IPS-NIHi7 (cell line): ENCODE results near the gene DZIP1.
"Not testable (repeated sequence)": the region's sequence is repeated elsewhere in the genome, so short reads cannot be mapped to it uniquely, and the experiment has no call there.

Experiments used
- DNase-seq: peaks from one replicate; pipeline ENCODE4 v3.0.0; 2012; ENCODE audit warnings: mixed read lengths; ENCODE audit errors: extremely low spot score

The DZIP1 gene

DNA sequence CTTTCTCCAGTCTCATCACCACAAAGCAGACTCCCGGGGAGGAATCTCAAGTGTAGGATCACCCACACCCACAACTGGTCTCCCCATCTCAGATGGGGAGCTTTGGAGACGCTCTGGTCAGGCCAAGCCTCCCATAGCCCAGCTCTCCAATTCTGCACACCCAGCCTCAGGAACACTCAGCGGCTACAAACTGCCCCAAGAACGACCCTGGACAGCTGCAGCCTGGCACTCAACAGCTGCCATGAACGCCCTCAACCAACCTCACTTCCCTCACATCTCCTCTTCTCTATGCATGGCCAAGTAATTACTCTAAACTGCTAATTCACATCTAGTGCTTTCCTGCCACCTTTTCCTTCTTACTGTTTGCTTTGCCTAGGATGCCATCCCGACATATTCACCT, 42.6 kb downstream of the DZIP1 start:
- no peak for DNase-seq

DNA sequence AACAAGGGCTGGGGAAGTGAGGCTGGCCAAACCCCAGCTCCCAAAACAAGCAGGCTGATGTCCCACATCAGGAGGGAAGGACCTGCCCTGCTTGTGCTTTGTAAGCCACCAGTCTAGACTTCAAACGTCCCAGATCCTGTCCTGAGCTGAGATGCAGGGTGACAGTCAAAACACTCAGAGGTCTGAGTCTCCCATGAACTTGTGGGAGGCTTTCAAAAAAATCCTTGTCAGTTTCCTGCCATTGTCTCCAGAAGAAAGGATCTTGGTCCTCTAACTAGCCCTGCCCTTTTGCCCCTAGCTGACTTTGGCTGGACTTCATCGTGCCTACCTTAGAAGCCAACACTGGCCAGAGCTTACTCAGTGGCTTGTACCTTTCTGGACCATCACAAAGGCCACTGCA, 43.3 kb downstream of the DZIP1 start:
- DNase-seq = no peak

DNA sequence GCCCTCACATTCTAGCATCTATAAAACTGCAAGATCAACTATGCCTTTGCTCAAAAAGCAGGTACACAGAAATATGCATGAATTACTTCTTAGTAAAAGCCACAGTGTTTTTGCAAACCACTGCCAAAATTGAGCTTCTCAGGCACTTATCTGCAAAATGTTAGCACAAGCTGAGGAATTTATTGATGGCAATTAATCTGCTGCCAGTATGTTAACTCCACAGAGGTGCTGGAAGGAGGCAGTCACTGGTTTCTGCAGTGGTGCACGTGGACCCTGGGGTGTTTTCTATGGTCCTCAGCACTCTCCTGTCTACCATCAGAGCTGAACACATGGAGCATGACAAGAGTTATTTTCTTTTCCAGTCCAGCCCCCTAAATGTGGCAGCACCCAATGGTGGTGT, 47.8 kb downstream of the DZIP1 start:
- DNase-seq = no peak

DNA sequence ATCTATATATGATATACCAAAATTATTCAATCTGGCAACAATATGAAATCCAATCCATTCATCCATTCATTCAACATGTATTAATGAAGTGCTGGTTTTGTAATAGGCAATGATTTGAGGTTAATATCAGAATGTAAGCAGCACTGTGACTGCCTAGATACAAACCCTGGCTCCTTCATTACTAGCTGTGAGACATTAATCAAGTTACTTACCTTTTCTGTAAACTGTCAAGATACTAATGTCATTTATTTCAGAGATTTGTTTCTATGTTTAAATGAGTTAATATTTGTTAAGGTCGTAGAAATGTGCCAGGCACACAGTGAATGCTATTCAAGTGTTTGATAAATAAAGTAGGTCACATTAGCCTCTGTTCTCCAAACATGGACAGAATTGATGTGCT, 51.0 kb downstream of the DZIP1 start:
- DNase-seq = no peak

DNA sequence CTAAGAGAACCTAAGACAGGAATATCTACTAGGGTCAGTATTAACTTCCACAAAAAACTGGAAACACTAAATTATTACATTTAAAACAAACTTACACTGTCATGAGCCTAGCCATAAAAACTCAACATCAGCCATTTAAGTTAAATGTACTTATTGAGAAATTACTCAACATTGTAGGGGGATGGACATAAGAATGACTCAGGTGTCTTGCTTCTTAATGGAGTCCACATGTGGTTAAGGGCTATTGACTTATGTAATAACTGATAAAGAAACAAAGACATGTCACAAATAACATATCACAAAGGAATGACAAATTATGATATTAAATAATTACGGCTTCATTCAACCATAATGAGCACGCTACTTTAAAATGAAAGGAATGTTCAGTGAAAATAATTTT, 55.8 kb downstream of the DZIP1 start:
- DNase-seq = no peak

DNA sequence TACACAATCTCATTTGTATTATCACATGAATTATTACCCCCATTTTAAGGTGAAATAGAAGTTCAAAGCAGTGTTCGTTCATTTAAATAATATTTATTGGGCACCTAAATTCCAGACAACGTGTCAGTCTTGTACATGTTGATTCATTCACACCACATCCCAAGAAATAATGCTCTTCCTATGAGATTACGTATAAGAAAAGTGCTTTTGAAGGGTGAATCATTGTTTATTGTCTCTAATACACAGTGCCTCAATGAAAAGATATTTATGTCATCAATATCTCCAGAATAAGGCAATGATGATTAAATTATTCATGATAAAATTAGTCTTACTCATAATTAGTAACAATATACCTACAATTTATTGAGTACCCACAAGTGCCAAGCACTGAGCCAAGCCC, 56.4 kb downstream of the DZIP1 start:
- no peak for DNase-seq

DNA sequence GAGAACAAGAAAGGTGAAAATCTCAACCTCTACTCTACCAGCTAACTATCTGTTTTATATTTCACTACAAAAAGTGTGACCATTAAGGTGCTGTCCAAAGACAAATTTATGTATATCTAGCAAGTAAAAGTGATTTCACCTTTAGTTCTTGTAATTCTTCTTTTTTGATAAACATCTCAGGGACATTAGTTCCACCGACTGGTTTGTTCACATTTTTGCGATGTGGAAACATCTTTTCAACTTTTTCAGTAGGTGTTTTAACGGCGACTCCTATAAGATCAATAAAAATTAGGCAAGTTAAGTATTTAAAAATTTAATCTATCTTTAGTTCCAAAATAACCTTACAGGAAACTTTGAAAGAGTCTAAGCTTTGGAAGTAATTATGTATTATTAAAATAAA, 58.6 kb downstream of the DZIP1 start:
- DNase-seq = no peak

DNA sequence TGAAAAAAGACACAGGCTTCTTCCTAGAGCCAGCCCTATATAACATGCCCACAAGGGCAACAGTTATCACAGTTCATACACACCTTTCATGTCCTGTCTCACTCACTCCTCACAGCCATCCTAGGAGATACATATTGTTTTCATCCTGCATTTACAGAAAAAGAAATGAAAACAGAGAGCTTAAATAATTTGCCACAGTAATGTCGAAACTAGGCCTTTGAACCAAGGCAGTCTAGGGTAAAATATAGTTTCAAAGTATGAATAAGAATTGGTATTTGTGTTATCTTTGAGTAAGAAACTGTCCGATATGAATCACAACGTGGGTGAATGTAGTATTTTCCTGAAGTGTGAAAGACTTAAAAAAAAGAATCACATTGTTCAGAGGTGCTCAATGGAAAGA, 65.2 kb downstream of the DZIP1 start:
- DNase-seq = no peak

DNA sequence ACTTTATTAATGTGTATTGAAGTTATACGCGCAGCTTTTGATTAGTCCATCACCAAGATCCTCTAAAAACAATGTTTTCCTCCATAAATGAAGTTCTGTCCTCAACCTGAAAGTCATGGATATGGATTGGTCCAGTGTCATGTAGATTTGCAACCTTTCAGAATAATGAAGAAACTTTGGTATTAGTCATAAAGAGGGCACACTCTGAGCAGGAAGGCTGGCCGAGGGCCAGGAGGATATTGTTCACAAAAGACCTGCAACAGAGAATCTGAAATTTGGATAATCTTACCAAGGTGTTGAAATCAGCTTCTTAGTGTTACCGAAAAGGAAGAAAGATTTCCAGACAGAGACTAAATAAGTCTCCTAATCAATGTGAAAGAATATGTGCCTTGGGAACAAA, 71.3 kb downstream of the DZIP1 start:
- no peak for DNase-seq

DNA sequence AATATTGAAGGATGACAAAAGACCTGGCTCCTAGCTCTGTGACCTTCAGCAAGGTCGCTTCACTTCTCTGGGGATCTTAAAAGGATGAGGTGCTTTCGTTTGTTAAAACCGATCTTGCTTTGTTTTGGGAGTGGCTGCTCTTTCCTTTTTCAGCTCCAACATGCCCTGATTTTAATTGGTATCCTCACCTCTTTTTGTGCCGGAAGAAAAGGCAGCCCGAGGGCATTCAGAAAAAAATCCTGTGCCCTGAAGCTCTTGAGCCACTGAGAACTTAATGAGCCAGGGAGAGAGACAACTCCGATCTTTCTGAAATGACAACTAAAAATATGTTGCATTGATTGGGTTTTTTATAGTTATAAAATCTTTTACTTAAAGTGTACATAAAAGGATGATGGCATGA, 72.6 kb downstream of the DZIP1 start:
- DNase-seq = no peak

DNA sequence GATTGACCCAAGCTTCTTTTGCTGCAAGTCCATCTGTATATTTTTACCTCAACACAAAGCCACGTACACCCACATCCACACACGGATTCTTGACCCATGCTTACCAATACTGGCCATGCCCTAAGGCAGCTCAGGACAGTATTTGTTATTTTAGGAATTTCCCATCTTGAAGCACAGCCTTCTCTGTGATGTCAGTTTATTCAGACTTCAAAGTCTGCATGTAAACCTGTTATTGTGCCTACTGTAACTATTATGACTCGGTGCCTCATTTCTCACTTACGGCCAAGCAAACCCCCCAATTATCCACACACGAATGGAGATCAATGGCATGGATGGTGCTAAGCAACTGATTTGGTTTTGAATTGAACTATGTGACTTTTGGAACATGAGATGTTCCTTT, 74.5 kb downstream of the DZIP1 start:
- DNase-seq = no peak

DNA sequence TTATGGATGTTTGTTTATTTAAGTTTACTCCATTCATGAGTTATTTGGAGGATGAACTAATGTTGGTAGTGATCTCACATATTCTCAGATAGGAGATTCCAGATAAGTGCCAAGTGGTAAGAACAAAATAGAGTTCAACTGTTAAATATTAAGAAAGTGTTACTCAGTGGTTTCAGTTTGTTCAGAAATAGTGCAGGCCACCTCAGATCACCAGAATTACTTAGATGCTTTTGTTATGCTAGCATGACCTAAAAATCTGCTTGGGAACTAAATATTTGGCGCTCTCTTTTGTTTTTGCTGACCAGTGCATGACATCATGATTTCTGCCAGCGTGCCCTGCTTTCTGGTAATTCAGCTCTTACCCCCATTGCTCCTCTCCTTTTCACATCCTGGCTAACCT, 76.4 kb downstream of the DZIP1 start:
- DNase-seq = no peak

DNA sequence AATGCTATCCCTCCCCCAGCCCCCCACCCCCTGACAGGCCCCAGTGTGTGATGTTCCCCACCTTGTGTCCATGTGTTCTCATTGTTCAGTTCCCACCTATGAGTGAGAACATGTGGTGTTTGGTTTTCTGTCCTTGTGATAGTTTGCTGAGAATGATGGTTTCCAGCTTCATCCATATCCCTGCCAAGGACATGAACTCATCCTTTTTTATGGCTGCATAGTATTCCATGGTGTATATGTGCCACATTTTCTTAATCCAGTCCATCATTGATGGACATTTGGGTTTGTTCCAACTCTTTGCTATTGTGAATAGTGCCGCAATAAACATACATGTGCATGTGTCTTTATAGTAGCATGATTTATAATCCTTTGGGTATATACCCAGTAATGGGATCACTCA, 78.7 kb downstream of the DZIP1 start:
- not testable (repeated sequence) for DNase-seq

DNA sequence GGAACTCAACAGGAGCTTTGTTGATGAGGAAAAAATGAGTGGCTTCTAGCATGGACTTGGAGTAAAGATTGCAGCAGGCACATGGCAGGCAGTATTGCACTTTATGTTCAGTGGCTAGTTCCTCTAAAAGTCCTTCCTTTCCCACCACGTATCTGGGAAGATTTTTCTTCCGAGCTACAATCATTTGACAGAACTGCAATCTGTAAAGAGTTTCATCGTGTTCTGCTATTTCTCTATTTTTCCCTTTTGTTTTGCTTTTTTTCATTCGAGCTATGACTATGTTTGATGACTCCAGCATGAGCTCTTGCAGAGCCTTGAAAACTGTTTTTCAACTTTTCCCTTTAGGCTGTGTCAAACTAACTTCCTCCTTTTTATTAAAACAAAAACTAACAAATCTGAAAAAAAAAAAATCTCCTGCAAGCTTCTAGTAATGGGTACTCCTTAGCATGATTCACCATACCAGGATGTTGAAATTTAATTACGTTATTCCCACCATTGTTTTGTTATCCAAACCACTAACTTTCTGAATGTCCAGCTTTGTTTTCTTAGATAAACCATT, 79.7 kb downstream of the DZIP1 start:
- DNase-seq = no peak

DNA sequence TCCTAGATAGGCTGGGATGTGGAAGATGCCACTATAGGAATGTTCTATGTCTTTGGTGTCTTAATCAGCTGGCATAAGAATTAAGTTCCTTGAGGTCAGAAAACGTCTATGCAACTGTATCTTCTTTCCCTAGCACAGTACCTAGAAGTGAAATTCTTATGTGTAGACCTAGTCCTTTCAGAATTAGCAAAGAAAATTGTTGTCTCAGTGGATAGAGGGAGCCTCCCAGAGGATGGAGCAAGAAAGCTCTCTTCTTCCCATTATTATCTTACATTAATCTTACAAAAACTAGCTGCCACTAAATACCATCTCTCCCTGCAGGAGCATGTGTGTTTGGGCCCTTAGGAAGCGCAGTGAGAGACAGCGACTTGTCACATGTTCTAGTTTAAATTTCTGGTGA, 80.4 kb downstream of the DZIP1 start:
- no peak for DNase-seq

DNA sequence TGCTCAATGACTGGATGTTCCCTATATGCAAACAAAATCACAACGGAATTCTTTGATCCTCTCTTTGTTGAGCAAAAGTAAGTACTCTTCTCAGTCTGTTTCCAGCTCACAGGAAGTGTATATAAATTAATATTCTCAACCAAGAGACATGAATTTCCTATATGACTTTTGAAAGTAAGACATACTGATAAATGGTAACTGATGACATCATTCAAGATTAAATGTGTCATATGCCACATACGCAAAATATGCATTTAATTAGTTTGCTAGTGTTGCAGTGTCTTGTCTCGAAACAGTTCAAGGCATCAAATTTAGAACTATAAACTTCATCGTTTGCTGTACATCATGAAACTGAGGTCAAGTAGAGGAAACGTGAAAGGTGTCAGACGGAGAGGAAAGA, 84.1 kb downstream of the DZIP1 start:
- DNase-seq = no peak

DNA sequence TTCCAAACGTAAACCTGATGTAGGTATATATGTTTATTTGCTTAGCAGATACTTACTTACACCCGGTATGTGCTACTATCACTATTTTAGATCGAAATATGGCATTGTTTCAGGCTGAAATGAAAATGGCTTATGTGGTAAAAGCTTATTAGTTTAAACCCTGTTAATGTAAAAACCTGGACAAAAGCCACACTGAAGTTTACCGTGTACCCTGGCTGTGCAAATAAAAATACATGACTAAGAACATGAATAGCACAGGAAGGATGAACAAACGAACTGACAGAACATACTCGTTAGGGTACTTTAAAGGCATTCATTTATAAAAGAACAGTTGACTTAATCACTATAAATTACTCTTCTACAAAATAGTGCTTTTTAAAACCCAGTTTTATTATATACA, 85.4 kb downstream of the DZIP1 start:
- DNase-seq = no peak

DNA sequence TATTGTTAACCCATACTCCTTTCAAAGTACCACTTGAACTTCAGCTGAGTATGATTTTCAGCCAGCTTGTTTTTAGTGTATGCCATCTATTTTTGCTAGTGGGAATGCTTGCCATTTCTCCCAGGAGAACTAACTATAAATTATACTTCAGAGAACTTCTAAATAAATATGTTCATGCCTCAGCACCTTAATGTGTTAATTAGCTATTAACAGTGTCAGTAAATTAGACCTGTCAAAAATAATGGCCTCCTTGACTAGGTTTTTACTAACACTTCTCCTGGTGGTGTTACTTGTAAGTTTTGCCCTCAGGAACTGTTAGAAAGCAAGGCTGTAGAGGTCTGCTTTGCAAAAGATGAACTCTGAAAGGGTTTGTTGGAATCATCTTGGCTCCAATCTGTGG, 87.5 kb downstream of the DZIP1 start:
- DNase-seq = no peak

DNA sequence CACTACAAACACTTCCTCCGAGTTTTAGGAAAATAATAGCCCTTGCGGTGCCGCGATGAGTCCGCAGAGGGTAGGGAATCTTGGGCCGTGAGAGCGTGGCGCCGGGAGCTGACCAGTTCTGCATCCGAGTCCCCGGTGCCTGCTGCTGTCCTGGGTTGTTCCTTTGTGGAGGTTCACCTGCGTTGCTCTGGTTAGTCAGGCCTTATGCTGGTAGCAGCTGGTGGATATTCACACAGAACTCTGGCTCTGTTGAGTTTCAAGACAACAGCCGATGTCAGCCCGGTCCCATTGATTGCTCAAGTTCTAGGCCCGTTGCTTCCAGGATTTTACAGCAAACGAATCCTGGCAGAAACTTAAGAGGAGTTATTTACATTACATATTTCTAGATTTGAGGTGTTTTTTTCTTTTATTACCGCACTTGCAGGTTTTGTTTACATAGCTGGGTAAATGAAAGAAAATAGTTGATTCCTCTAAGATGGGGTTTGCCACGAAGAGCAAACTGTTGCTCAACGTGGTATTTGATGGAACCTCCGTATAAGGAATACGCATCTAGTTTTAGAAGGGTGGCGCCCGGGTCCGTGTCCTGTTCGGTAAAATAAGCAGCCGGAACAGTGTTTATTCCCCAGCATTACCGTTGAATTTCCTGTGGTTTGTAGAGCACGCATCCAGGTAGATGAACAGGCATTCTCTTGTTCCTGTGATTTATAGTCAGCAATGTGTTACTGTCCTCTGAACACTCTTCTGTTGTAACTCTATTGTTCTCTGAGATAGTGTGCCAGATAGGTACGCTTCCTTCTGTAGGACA, 90.7 kb downstream of the DZIP1 start:
- DNase-seq = peak; percentile 58

DNA sequence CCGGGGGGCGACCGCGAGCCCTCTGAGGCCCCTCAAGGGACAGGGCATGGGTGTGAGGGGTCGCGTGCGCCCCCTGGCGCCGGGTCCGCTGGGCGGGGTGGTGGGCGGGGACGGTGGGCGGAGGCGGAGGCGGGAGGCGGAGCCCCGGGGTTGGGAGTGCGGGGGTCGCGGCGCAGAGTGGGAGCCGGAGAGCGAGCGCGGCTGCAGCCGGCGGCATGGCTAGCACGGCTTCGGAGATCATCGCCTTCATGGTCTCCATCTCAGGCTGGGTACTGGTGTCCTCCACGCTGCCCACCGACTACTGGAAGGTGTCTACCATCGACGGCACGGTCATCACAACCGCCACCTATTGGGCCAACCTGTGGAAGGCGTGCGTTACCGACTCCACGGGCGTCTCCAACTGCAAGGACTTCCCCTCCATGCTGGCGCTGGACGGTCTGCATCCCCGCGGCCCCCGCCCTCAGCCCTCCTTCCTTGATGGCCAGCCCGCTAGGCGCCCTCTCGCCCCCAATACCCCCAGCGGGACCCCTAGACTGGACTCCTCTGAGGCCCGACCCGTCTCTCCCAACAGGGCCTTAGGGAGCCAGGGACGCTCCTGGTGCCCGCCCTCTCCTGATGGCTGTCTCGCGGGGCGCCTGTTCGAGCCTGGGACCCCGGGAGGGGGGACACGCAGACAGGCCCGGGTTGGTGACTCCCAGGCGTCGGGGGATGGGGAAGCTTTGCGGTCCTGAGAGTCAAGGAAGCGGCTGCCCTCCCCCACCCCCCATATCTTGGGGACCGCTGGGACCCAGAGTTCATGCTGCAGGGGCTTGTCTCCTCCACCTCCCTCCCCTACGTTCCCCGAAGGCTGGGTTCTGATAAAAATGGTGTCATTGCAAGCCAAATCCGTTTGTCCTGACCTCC, 91.7 kb downstream of the DZIP1 start, which contains the start of gene CLDN10:
CLDN10 (plus strand) TSS at position 182 of the 903 bp plus-strand sequence; CDS start at position 216, 34 bp downstream.
- peak; percentile 93 for DNase-seq

DNA sequence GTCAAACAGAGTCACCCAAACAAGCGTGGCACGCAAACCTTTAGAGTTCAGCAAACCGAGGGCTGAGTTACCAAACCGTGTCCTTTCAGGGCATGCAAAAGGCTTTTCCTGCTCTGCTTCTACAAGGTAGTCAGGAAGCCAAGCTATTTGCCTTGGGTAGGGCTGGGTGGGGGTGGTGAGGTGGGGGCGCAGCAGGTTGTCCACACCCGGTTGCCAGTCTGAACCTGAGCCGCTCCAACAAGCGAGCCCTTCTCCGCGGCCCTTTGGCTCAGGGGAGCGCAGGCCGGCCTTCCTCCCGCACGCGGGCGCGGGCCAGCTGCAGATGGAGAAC, 92.3 kb downstream of the DZIP1 start:
- DNase-seq = no peak

DNA sequence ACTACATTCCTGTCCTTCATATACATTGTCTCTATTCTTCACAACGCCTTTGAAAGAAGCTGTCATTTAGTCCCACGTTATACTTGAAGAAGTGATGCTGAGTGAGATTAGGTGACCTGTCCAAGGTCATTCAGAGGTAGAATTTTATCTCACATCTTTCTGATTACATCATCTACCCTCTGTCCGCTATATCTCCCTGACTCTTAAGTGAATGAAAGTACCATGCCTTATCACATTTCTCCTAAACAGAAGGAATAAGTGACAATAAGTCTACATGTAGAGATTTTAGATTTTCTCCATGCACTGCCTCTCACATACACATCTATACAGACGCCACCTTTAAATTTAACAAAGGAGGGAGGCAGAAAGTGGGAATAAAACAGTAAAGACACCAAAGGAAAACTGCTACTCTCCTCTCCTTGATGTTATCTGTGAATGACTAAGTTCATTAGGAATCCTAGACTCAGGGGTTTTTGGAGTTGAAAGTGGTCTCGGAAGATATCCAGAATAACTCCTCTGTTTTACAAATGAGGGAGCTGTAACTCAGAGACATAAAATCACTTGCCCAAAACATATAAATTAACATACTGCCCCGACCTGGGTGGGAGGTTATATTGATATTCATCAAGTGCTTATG, 96.9 kb downstream of the DZIP1 start:
- no peak for DNase-seq
